Activated B cell treated with CpG ODN at 0.5 μM for 24 hours (primary cell): Measurements from ENCODE around the gene USP32. TPM values are rescaled to one million over a fixed set of nuclear protein-coding genes. Genes with fewer than 3 reads are reported as not detected.
"Not testable (repeated sequence)": the region's sequence is repeated elsewhere in the genome, so short reads cannot be mapped to it uniquely, and the experiment has no call there.

Experiments used
- ATAC-seq: fragments of 200-7000 bp; cut with Tn5 transposase; one replicate; pipeline ENCODE4 v1.10.0; 2021; ENCODE audit warnings: low read depth, mild to moderate bottlenecking, moderate library complexity
- CTCF ChIA-PET: fragments of 350-600 bp; sonication (Branson Sonifier 250); formaldehyde crosslinking; loops from one replicate; lab custom pipeline; 2021; ENCODE audit warnings: antibody characterized with exemption; lab: Charles Lee
- POLR2A ChIA-PET: fragments of 350-600 bp; sonication (Branson Sonifier 250); formaldehyde crosslinking; loops from one replicate; lab custom pipeline; 2021; ENCODE audit warnings: antibody characterized with exemption; lab: Charles Lee
- DNase-seq: peaks from one replicate; pipeline ENCODE4 v3.0.0; 2022
- H3K27ac Mint-ChIP-seq: one replicate; pipeline ENCODE4 v1.8.0; 2020; ENCODE audit warnings: mixed read lengths
- H3K27me3 Mint-ChIP-seq: one replicate; pipeline ENCODE4 v1.8.0; 2021; ENCODE audit warnings: mixed read lengths
- H3K36me3 Mint-ChIP-seq: one replicate; pipeline ENCODE4 v1.8.0; 2021; ENCODE audit warnings: low read depth, mixed read lengths
- H3K4me1 Mint-ChIP-seq: one replicate; pipeline ENCODE4 v1.8.0; 2021; ENCODE audit warnings: mixed read lengths
- H3K4me3 Mint-ChIP-seq: one replicate; pipeline ENCODE4 v1.8.0; 2020; ENCODE audit warnings: mild to moderate bottlenecking, mixed read lengths
- H3K9me3 Mint-ChIP-seq: one replicate; pipeline ENCODE4 v1.8.0; 2020; ENCODE audit warnings: mixed read lengths
- CTCF ChIP-seq: fragments of 200-600 bp; IDR thresholded peaks from one replicate; pipeline ENCODE4 v1.8.0; 2022; ENCODE audit warnings: antibody characterized with exemption, mild to moderate bottlenecking
- intact Hi-C: fragments of 100-400 bp; cut with micrococcal nuclease; formaldehyde crosslinking; loops from one replicate; pipeline ENCODE4 v1.15.1; 2024
- total RNA-seq: library from RNA; stranded (reverse); gene quantifications from 2 replicates; pipeline ENCODE4 v1.2.3, GENCODE V29; 2022

The USP32 gene
- total RNA-seq, 1 donor from 2014 or later = 59.2 TPM

DNA sequence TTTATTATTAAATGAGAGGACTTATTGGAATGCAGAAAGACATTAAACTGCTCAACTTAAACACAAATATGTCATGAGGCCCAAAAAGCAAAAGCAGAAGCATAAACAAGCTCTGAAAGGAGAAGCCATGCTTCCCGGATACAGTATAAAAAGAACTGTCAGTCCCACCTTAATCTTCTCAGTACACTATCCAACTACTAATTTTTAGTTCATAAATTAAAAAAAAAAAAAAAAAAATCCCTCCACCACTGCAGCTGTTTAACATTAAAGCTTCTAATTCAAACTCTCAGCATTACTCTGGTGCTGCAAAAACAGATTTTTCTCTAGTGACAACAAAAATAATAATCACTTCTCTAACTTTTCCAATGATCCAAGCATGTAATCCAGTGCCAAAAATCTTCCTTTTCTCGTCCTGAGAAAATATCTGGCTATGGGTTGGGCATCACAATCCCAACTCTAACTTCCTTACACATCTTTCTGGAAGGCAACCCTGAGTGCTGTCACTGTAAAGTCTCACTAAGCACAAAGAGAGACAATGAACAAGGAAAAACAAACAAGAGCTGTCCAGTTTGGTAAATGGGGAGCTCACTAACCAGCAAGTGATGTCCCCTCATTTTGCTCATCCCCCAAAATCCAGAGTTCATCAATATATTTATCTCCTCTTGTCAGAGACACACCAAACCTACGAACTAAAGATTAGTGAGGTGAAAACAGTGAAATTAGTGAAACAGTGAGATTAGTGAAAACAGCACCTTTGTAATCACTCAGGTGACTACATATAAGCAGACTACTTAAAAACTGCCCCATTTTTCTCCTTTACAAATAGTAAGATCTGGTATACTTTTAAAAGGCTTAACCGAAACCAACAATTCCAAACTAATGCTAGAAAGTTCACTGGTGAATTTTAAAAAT is 5.5 kb downstream of the USP32 start:
- ChIA-PET POLR2A (interaction anchor here (0.7 kb wide), 1 partner anchor 130 kb away, joined by 8 read pairs; no protein-coding TSS in a partner anchor), CTCF (interaction anchor here (1.0 kb wide), 1 partner anchor 34 kb away, joined by 3 read pairs; no protein-coding TSS in a partner anchor)
- TF ChIP-seq CTCF = no peak
- Mint-ChIP-seq H3K9me3 (no peaks in the 10 kb centered on the region), H3K36me3 (peaks cover 18% of the 10 kb centered on the region), H3K27ac (no peak overlapping the region), H3K4me3 (no peak overlapping the region), H3K4me1 (peaks cover 56% of the 10 kb centered on the region), H3K27me3 (no peaks in the 10 kb centered on the region)
- DNase-seq (no peak), ATAC-seq (no peak)
- intact Hi-C loops = no loop called here

DNA sequence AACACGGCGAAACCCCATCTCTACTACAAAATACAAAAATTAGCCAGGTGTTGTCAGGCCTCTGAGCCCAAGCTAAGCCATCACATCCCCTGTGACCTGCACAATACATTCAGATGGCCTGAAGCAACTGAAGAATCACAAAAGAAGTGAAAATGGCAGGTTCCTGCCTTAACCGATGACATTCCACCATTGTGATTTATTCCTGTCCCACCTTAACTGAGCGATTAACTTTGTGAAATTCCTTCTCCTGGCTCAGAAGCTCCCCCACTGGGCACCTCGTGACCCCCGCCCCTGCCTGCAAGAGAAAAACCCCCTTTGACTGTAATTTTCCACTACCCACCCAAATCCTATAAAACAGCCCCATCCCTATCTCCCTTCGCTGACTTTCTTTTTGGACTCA is 7.0 kb downstream of the USP32 start:
- ATAC-seq, H3K27ac Mint-ChIP-seq, intact Hi-C loops, H3K27me3 Mint-ChIP-seq, H3K4me3 Mint-ChIP-seq, POLR2A ChIA-PET, H3K9me3 Mint-ChIP-seq, CTCF ChIA-PET, DNase-seq: not testable (repeated sequence)
- Mint-ChIP-seq H3K36me3 (peaks cover 12% of the 10 kb centered on the region), H3K4me1 (peaks cover 43% of the 10 kb centered on the region)

- Mint-ChIP-seq H3K27ac (no peak overlapping the region), H3K9me3 (no peaks in the 10 kb centered on the region), H3K27me3 (no peaks in the 10 kb centered on the region), H3K36me3 (peaks cover 12% of the 10 kb centered on the region), H3K4me1 (peaks cover 31% of the 10 kb centered on the region), H3K4me3 (no peak overlapping the region)
- no peak for DNase-seq
- no peak for ATAC-seq
- intact Hi-C loops = no loop called here
- TF ChIP-seq CTCF = no peak
- CTCF ChIA-PET = interaction anchor here (1.3 kb wide), 1 partner anchor 38 kb away, joined by 3 read pairs; no protein-coding TSS in a partner anchor
- POLR2A ChIA-PET = no interaction called here
Observed at GRCh38 chr17:60383379-60383778, 8.6 kb downstream of the USP32 start.

GRCh38 chr17:60381958-60382357 is 10.0 kb downstream of the USP32 start:
- TF ChIP-seq CTCF = no peak
- ATAC-seq (no peak), DNase-seq (no peak)
- H3K36me3 Mint-ChIP-seq = peaks cover 16% of the 10 kb centered on the region
- H3K4me1 Mint-ChIP-seq = peaks cover 24% of the 10 kb centered on the region
- POLR2A ChIA-PET = no interaction called here
- CTCF ChIA-PET = no interaction called here
- no peaks in the 10 kb centered on the region for H3K27me3 Mint-ChIP-seq
- intact Hi-C loops = no loop called here
- H3K4me3 Mint-ChIP-seq = no peak overlapping the region
- no peaks in the 10 kb centered on the region for H3K9me3 Mint-ChIP-seq
- no peak overlapping the region for H3K27ac Mint-ChIP-seq

DNA sequence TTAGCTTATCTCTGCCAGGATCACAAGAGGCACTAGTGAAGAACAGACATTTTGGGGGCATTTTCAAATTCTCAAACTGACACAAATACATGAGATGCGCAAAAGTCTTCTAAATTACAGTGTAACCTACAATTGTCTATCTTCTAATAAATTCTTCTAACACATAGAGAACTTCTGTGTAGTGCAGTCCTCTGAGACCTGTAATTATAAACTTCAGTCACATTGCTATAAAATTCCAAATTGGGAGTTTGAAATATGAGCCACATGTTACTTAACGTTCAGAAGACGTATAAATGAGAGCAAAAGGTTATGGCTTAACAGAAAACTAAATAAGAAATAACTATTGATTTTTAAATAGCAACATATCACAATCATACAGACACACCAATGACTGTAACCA is 12.5 kb downstream of the USP32 start:
- H3K9me3 Mint-ChIP-seq, ATAC-seq, CTCF ChIA-PET, H3K4me3 Mint-ChIP-seq, H3K27ac Mint-ChIP-seq, H3K27me3 Mint-ChIP-seq, H3K4me1 Mint-ChIP-seq, intact Hi-C loops, POLR2A ChIA-PET, DNase-seq: not testable (repeated sequence)
- peaks cover 19% of the 10 kb centered on the region for H3K36me3 Mint-ChIP-seq

GRCh38 chr17:60378187-60378586 is 13.7 kb downstream of the USP32 start:
- H3K4me3 Mint-ChIP-seq, DNase-seq, H3K27me3 Mint-ChIP-seq, ATAC-seq, CTCF ChIA-PET, H3K9me3 Mint-ChIP-seq, H3K27ac Mint-ChIP-seq, H3K4me1 Mint-ChIP-seq, POLR2A ChIA-PET, intact Hi-C loops: not testable (repeated sequence)
- peaks cover 18% of the 10 kb centered on the region for H3K36me3 Mint-ChIP-seq
